ENCODE data around the gene LSM7.

Gene LSM7

DNA sequence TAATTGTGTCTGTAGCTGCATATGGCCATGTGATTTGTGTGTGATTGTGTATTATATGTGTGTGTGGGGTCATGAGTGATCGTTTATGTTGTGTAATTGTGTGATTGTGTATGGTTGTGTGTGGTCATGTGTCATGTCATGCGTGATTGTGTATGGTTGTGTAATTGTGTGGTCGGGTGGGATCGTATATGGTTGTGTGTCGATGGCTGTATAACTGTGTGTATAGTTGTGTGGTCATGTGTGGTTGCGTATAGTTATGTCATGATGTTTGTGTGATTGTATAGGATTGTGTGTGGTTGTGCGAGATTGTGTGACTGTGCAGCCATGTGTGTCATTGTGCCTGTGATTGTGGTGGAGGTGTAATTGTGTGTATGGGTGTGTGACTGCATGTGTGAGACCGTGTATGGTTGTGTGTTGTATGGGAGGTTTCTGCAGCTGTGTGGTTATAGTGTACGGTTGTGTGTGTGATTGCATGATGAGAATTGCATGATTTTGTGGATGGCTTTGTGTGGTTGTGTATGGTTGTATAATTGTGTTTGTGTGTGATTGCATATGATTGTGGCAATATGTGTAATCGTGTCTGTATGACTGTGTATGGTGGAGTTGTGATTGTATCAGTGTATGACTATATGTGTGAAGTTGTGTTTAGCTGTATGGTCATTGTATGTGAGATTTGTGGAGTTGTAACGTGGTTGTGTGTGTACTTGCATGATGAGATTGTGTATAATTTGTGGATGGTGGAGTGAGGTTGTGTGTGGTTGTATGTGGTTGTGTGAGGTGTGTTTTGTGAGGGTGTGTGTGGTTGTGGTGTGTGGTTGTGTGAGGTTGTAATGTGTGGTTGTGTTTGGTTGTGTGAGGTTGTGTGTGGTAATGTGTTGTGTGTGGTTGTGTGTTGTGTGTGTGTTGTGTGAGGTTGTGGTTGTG, 33.9 kb upstream of the LSM7 start:
- WGBS = 93% methylated on average over 11 of the region's 11 CpGs

DNA sequence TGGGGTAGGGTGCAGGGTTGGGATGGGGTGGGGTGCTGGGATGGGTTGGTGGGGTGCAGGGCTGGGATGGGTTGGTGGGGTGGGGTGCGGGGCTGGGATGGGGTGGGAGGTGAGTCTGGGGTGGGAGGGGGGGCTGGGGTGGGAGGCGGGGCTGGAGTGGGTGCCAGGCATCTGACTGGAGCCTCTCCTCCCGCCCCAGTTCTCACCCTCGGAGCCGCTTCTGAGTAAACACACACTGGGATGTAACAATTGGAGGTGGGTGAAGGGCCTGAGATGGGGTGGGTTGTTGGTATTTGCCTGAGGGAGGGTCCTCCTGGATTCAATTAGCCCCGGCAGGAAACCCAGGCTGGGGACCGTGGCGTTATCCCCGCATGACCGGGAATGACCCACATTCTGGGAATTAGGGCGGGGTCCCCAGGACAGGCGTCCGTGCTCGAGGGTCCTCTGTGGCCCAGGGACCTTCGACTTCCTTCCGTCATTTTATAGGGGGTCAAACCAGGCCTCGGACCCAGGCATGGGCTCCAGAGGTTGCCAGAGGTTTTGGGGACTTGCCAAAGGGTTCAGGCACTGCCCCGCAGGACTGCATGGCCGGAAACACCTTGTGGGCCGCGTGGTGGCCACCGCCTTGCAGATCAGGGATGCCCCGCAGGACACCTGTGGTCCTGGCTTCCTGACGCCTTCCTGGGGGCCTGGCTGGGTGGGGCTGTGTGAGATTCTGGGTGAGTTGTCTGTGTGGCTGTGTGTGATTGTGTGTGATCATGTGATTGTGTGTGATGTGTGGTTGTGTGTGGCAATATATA, 33.1 kb upstream of the LSM7 start:
- 65% methylated on average over 22 of the region's 24 CpGs for WGBS
- no peak overlapping the region for H3K27ac ChIP-seq (ENCODE audit: low read depth, low read length)
- no peaks in the 10 kb centered on the region for H3K9me3 ChIP-seq (ENCODE audit: insufficient read depth, low read depth, low read length)
- no peaks in the 10 kb centered on the region for H3K36me3 ChIP-seq (ENCODE audit: insufficient read depth, low read length)
- H3K27me3 ChIP-seq (ENCODE audit: insufficient read depth, low read length) = peaks cover 22% of the 10 kb centered on the region
- H3K9ac ChIP-seq (ENCODE audit: low read depth, low read length) = no peak overlapping the region
- H3K4me3 ChIP-seq (ENCODE audit: low read length) = no peak overlapping the region
- peaks cover 4% of the 10 kb centered on the region; the same call in 1 of the 2 replicates for H3K4me1 ChIP-seq (ENCODE audit: insufficient read depth, low read length)

More for the DNA sequence above, 33.9 kb upstream of the LSM7 start:
- Histone ChIP-seq H3K9me3 (ENCODE audit: insufficient read depth, low read depth, low read length) (no peaks in the 10 kb centered on the region), H3K36me3 (ENCODE audit: insufficient read depth, low read length) (no peaks in the 10 kb centered on the region), H3K9ac (ENCODE audit: low read depth, low read length) (no peak overlapping the region), H3K4me1 (ENCODE audit: insufficient read depth, low read length) (peaks cover 4% of the 10 kb centered on the region; the same call in 1 of the 2 replicates), H3K27ac (ENCODE audit: low read depth, low read length) (no peak overlapping the region), H3K4me3 (ENCODE audit: low read length) (no peak overlapping the region), H3K27me3 (ENCODE audit: insufficient read depth, low read length) (peaks cover 22% of the 10 kb centered on the region)

DNA sequence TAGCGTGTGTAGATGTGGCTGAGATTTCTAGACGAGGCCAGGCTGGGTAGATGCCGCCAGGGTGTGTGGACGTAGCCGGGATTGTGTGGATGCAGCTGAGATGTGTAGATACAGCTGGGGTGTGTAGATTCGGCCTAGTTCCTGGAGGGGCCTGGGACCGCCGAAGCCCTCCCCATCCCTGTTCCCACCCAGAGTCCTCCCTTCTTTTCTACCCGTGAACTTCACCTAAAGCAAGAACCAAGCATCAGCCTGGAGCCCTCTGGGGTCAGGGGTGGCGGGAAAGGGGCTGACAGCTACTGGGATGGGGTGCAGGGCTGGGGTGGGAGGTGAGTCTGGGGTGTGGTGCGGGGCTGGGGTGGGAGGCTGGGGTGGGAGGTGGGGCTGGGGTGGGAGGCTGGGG, 32.4 kb upstream of the LSM7 start:
- no peaks in the 10 kb centered on the region for H3K36me3 ChIP-seq (ENCODE audit: insufficient read depth, low read length)
- H3K4me3 ChIP-seq (ENCODE audit: low read length) = no peak overlapping the region

DNA sequence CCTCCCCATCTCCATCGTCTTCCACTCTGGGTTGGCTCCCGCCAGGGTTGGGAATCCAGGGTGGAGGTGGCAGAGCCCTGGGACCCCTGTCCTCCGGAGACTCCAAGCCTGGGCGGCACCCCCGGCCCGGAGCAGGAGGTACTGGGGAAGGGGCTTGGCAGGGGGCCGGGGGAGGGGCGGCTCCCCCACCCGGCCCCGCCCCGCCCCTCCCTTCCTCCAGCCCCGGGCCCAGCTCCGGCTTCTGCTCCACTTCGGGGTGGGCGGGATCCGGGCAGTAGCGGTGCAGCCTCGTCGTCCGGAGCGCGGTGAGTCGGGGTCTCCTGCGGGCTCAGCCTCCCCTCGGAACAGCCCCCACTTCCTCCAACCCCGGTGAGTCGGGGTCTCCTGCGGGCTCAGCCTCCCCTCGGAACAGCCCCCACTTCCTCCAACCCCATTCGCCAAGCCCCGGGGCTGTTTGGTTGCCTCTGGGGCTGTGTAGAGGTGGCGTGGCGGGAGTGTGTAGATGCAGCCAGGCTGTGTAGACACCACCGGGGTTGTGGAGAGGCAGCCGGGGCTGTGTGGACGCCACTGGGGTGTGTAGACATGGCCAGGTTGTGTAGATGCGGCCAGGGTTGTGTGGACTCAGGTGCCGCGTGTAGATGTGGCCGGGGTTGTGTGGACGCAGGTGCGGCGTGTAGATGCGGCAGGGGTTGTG, 31.8 kb upstream of the LSM7 start, which contains the start of gene TMPRSS9:
TMPRSS9 (plus strand) TSS at position 274 of the 694 bp plus-strand sequence. CDS start 29,521 bp downstream, outside the sequence.
- Histone ChIP-seq H3K9ac (ENCODE audit: low read depth, low read length) (no peak within 1 kb of the TSS), H3K36me3 (ENCODE audit: insufficient read depth, low read length) (no peaks in the 10 kb centered on the region), H3K4me1 (ENCODE audit: insufficient read depth, low read length) (peaks cover 4% of the 10 kb centered on the region; the same call in 1 of the 2 replicates), H3K27me3 (ENCODE audit: insufficient read depth, low read length) (peaks cover 22% of the 10 kb centered on the region), H3K4me3 (ENCODE audit: low read length) (peak within 1 kb of the TSS; percentile 33; the same call in 1 of the 2 replicates), H3K27ac (ENCODE audit: low read depth, low read length) (no peak within 1 kb of the TSS), H3K9me3 (ENCODE audit: insufficient read depth, low read depth, low read length) (no peaks in the 10 kb centered on the region)
- WGBS = 27% methylated on average over 37 of the region's 44 CpGs

More for the DNA sequence above, 32.4 kb upstream of the LSM7 start:
- H3K4me1 ChIP-seq (ENCODE audit: insufficient read depth, low read length) = peaks cover 4% of the 10 kb centered on the region; the same call in 1 of the 2 replicates
- H3K27me3 ChIP-seq (ENCODE audit: insufficient read depth, low read length) = peaks cover 22% of the 10 kb centered on the region
- H3K9ac ChIP-seq (ENCODE audit: low read depth, low read length) = no peak overlapping the region
- no peak overlapping the region for H3K27ac ChIP-seq (ENCODE audit: low read depth, low read length)
- no peaks in the 10 kb centered on the region for H3K9me3 ChIP-seq (ENCODE audit: insufficient read depth, low read depth, low read length)
- 85% methylated on average over 9 of the region's 11 CpGs for WGBS

DNA sequence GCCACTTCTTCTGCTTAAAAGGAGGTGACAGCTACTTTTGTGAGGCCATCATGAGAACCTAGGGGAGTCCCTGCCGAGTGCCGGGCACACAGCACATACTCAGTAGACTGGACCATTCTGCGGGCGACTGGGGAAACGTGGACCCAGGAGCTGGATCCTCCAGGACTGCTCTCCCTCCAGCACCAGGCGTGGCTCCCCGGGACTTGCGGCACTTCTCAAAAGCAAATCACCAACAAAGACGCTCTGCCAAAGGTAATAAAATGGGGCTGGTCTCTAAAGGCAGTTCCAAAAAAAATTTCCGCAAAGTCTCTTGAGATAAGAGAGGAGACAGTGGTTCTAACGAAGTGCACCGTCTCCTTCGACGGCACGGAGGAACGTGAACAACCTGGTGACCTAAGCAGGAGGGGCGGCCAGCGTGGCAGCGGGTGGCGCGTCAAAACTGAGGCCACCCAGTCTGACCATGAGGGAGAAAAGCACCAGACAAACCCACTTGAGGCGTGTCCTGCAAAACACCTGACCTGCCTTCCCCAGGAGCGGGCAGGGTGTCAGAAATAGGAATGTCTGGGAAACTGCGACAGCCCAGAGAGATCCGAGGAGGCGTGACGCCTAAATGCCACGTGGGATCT, 30.3 kb upstream of the LSM7 start:
- no peak overlapping the region for H3K9ac ChIP-seq (ENCODE audit: low read depth, low read length)
- H3K9me3 ChIP-seq (ENCODE audit: insufficient read depth, low read depth, low read length) = no peaks in the 10 kb centered on the region
- no peaks in the 10 kb centered on the region for H3K36me3 ChIP-seq (ENCODE audit: insufficient read depth, low read length)
- peaks cover 22% of the 10 kb centered on the region for H3K27me3 ChIP-seq (ENCODE audit: insufficient read depth, low read length)
- H3K4me3 ChIP-seq (ENCODE audit: low read length) = no peak overlapping the region
- H3K4me1 ChIP-seq (ENCODE audit: insufficient read depth, low read length) = peaks cover 4% of the 10 kb centered on the region; the same call in 1 of the 2 replicates
- WGBS = 80% methylated on average over 28 of the region's 28 CpGs
- H3K27ac ChIP-seq (ENCODE audit: low read depth, low read length) = no peak overlapping the region

DNA sequence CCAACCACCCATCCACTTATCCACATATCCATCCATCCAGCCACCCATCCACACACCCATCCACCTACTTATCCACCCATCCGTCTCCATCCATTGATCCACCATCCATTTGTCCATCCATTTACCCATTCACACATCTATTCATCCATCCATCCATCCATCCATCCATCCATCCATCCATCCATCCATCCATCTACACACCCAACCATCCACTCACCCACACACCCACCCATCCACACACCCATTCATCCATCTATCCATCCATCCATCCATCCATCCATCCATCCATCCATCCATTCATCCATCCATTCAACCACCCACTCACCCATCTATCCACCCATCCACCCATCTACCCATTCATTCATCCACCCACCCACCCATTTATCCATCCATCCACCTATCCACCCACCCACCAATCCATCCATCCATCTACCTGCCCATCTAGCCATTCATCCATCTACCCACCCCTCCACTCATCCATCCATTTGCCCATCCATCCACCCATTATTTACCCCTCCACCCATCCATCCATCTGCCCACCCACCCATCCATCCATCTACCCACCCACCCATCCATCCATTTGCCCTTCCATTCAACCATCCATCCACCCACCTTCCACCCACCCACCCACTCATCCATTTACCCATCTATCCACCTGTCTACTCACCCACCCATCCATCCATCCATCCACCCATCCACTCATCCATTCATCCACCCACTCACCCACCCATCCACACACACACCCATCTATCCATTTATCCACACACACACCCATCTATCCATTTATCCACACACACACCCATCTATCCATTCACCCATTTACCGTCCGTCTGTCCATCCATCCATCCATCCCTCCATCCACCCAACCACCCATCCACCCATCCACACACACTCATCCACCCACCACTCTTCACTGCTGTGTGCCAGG, 29.2 kb upstream of the LSM7 start:
- Histone ChIP-seq H3K9me3 (ENCODE audit: insufficient read depth, low read depth, low read length) (no peaks in the 10 kb centered on the region), H3K36me3 (ENCODE audit: insufficient read depth, low read length) (0 out of 2 replicates have a peak, but pooled peaks cover 5% of the 10 kb centered on the region), H3K9ac (ENCODE audit: low read depth, low read length) (no peak overlapping the region), H3K4me3 (ENCODE audit: low read length) (no peak overlapping the region), H3K4me1 (ENCODE audit: insufficient read depth, low read length) (peaks cover 4% of the 10 kb centered on the region; the same call in 1 of the 2 replicates), H3K27me3 (ENCODE audit: insufficient read depth, low read length) (peaks cover 22% of the 10 kb centered on the region), H3K27ac (ENCODE audit: low read depth, low read length) (no peak overlapping the region)
- 95% methylated on average over 3 of the region's 3 CpGs for WGBS

DNA sequence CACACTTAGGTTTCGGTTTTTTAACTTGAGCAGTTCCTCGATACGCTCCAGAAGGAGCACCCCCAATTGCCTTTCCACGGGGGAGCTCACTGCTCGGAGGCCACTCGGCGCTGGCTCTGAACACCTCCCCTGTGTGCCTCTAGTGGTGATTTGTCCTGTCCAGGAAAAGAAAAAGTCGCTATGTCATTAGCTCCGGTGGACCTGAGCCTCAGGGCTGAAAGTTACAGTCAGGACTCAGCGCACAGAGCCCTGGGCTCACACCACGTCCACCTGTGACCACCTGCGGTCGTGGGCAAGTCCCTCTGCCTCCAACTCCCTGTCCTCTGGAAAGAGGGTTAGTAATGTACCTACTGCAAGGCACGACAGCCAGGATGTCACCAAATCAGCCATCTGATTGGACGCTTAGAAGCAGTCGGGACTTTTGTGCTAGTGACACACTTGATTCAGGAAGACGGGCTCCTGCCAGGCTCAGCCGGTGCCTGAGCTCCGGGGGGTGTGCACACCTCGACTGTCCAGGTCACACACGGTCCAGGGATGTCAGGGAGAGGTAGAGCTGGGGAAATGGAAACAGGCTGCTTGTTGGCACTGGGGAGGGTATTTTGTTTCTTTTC, 27.8 kb upstream of the LSM7 start:
- WGBS = 87% methylated on average over 21 of the region's 21 CpGs
- Histone ChIP-seq H3K9ac (ENCODE audit: low read depth, low read length) (no peak overlapping the region), H3K36me3 (ENCODE audit: insufficient read depth, low read length) (0 out of 2 replicates have a peak, but pooled peaks cover 5% of the 10 kb centered on the region), H3K4me1 (ENCODE audit: insufficient read depth, low read length) (no peaks in the 10 kb centered on the region), H3K27ac (ENCODE audit: low read depth, low read length) (no peak overlapping the region), H3K9me3 (ENCODE audit: insufficient read depth, low read depth, low read length) (no peaks in the 10 kb centered on the region), H3K27me3 (ENCODE audit: insufficient read depth, low read length) (peaks cover 20% of the 10 kb centered on the region), H3K4me3 (ENCODE audit: low read length) (no peak overlapping the region)

DNA sequence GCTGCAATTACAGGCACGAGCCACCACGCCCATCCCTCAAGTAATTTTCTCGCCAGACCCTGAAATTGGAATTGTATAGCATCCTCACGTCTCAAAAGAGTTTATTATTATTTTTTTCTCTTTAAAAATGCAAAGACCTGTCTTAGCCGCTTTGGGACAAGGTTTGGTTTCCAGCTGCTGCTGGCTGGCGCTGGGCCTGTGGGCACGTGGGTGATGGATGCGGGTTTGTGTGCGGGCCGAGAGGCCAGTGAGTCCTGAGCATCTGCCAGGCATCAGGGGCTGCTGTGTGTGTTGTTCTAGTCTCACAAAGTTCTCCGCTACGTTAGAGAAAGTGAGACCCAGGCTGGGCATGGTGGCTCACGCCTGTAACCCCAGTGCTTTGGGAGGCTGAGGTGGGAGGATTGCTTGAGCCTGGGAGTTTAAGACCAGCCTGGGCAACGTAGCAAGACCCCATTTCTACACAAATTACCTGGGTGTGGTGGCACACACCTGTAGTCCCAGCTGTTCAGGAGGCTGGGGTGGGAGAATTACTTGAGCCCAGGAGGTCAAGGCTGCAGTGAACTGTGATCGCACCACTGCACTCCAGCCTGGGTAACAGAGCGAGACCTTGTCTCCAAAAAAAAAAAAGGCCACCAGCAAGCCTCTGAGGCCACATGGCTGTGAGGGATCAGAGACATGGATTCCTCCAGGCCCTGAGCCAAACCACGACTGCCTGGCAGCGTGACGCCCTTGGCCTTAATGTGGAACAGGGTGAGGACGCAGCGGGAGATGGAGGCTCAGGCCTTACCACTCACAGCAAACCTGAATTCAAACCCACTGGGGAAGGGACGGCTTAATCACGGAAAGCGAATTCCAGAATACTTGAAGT, 27.0 kb upstream of the LSM7 start:
- 92% methylated on average over 23 of the region's 24 CpGs for WGBS
- H3K9me3 ChIP-seq (ENCODE audit: insufficient read depth, low read depth, low read length) = no peaks in the 10 kb centered on the region
- H3K4me1 ChIP-seq (ENCODE audit: insufficient read depth, low read length) = no peaks in the 10 kb centered on the region
- peaks cover 11% of the 10 kb centered on the region; the same call in 1 of the 2 replicates for H3K36me3 ChIP-seq (ENCODE audit: insufficient read depth, low read length)
- H3K27me3 ChIP-seq (ENCODE audit: insufficient read depth, low read length) = peaks cover 15% of the 10 kb centered on the region
- H3K27ac ChIP-seq (ENCODE audit: low read depth, low read length) = no peak overlapping the region
- H3K9ac ChIP-seq (ENCODE audit: low read depth, low read length) = no peak overlapping the region
- no peak overlapping the region for H3K4me3 ChIP-seq (ENCODE audit: low read length)

DNA sequence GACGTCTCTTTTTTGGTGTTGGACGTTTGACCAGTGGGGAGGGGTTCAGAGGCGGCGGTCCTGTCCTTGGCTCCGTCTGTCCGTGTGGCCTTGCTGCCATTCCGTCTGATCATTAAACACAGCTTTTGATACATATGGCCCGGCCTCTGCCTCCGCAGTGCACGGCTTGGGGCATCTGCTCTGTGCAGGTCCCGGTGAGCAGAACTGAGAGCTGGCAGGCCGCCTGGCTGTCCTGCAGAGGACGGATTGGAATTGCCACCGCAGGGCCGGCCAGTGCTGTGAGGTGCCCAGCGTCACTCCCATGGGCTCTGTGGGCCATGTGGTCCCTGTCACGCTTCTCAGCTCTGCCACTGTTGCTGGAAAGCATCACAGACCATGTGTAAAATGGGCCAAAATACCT, 26.3 kb upstream of the LSM7 start:
- H3K27me3 ChIP-seq (ENCODE audit: insufficient read depth, low read length) = peaks cover 9% of the 10 kb centered on the region
- no peaks in the 10 kb centered on the region for H3K9me3 ChIP-seq (ENCODE audit: insufficient read depth, low read depth, low read length)
- peaks cover 13% of the 10 kb centered on the region; the same call in 1 of the 2 replicates for H3K36me3 ChIP-seq (ENCODE audit: insufficient read depth, low read length)
- H3K9ac ChIP-seq (ENCODE audit: low read depth, low read length) = no peak overlapping the region
- no peak overlapping the region for H3K27ac ChIP-seq (ENCODE audit: low read depth, low read length)
- no peaks in the 10 kb centered on the region for H3K4me1 ChIP-seq (ENCODE audit: insufficient read depth, low read length)
- H3K4me3 ChIP-seq (ENCODE audit: low read length) = no peak overlapping the region
- WGBS = 90% methylated on average over 17 of the region's 17 CpGs
